ENCODE data around the gene COPG1. TPM values are rescaled to one million over a fixed set of nuclear protein-coding genes. Genes with fewer than 3 reads are reported as not detected.

COPG1 gene
- total RNA-seq (2014; rRNA removed; shearing (Covaris generic)) (91.7 and 106 TPM in 2 replicates), polyA plus RNA-seq (2016; fragmentation: Nextera tagmentation; extraction: Ambion mirVana) (50.0 and 51.5 TPM in 2 replicates)
- long read RNA-seq, transcript COPG1-201 (24 exons, 3,078 nt), result major isoform, 10 of 21 reads
- long read RNA-seq, partial matches to known transcripts, result 5 of 21 reads
- long read RNA-seq, other reads (novel, unspliced or antisense), result 5 of 21 reads

- H3K9me2 ChIP-seq (ENCODE audit: insufficient read depth), result no peaks in the 10 kb centered on the region
- H3K27me3 ChIP-seq (ENCODE audit: insufficient read depth), result no peaks in the 10 kb centered on the region
- ATAC-seq, result peak; percentile 92
- H3K4me3 Mint-ChIP-seq, result peak within 1 kb of the TSS; percentile 93
- peak within 1 kb of the TSS; percentile 90 for H2AFZ ChIP-seq
- H3K4me1 ChIP-seq (ENCODE audit: insufficient read depth), result peaks cover 5% of the 10 kb centered on the region; the same call in 1 of the 2 replicates
- H3K4me1 Mint-ChIP-seq, result peaks cover 21% of the 10 kb centered on the region
- DNase-seq (ENCODE audit: low spot score), result peak; percentile 90
- H3K4me2 ChIP-seq, result peak within 1 kb of the TSS; percentile 97
- H3K79me2 ChIP-seq (replicated peaks; ENCODE audit: insufficient read depth), result peaks cover 12% of the 10 kb centered on the region
- H3K4me3 ChIP-seq, result peak within 1 kb of the TSS; percentile 60
- H3K36me3 Mint-ChIP-seq (ENCODE audit: low read depth), result peaks cover 25% of the 10 kb centered on the region
- no peaks in the 10 kb centered on the region for H3K9me3 Mint-ChIP-seq
- H3K27ac ChIP-seq (ENCODE audit: low read depth), result no peak within 1 kb of the TSS
- H3F3A ChIP-seq (replicated peaks; ENCODE audit: low read depth), result no peaks in the 10 kb centered on the region
- TF ChIP-seq ZNF331 (CRISPR knock-in tag; IDR thresholded peaks at IDR 0.05; ENCODE audit: low read depth) (no peak), ETS1 (IDR thresholded peaks at IDR 0.05) (peak; percentile 78), NANOG (IDR thresholded peaks at IDR 0.05; ENCODE audit: borderline replicate concordance) (no peak), POLR2AphosphoS5 (IDR thresholded peaks at IDR 0.05; ENCODE audit: low read depth) (peak; percentile 98), ZNF114 (CRISPR knock-in tag; IDR thresholded peaks at IDR 0.05) (no peak)
- peaks cover 5% of the 10 kb centered on the region; the same call in 1 of the 2 replicates for H4K20me1 ChIP-seq (replicated peaks; ENCODE audit: insufficient read depth)
- peaks cover 8% of the 10 kb centered on the region for H3K27me3 Mint-ChIP-seq (ENCODE audit: insufficient read depth, low read depth, poor library complexity)
- peaks cover 10% of the 10 kb centered on the region; the same call in 1 of the 2 replicates for H3K36me3 ChIP-seq (ENCODE audit: insufficient read depth)
- peak within 1 kb of the TSS; percentile 89 for H3K27ac Mint-ChIP-seq
Measured at GRCh38 chr3:129249284-129250065, at the start of gene COPG1. Gene COPG1 (plus strand): TSS chr3:129249606. CDS start chr3:129249710, 104 bp downstream.

GRCh38 chr3:129204473-129204872 lies 44.9 kb upstream of the COPG1 start:
- Histone ChIP-seq H3K27me3 (ENCODE audit: insufficient read depth) (no peaks in the 10 kb centered on the region), H3K27ac (ENCODE audit: low read depth) (no peak overlapping the region), H3K4me1 (ENCODE audit: insufficient read depth) (no peaks in the 10 kb centered on the region), H3K79me2 (replicated peaks; ENCODE audit: insufficient read depth) (no peaks in the 10 kb centered on the region), H4K20me1 (replicated peaks; ENCODE audit: insufficient read depth) (no peaks in the 10 kb centered on the region), H3K36me3 (ENCODE audit: insufficient read depth) (no peaks in the 10 kb centered on the region), H3K4me2 (no peak overlapping the region), H3K4me3 (no peak overlapping the region), H3K9me2 (ENCODE audit: insufficient read depth) (no peaks in the 10 kb centered on the region), H3F3A (replicated peaks; ENCODE audit: low read depth) (no peaks in the 10 kb centered on the region), H2AFZ (no peak overlapping the region)
- TF ChIP-seq ZNF462 (CRISPR knock-in tag; IDR thresholded peaks at IDR 0.05), result no peak
- TF ChIP-seq ZNF114 (CRISPR knock-in tag; IDR thresholded peaks at IDR 0.05), result no peak
- no peak for TF ChIP-seq ETS1 (IDR thresholded peaks at IDR 0.05)
- no peak for TF ChIP-seq JUNB (IDR thresholded peaks at IDR 0.05; ENCODE audit: unreplicated experiment)
- Mint-ChIP-seq H3K27me3 (ENCODE audit: insufficient read depth, low read depth, poor library complexity) (no peaks in the 10 kb centered on the region), H3K4me3 (no peak overlapping the region), H3K4me1 (no peaks in the 10 kb centered on the region), H3K9me3 (no peaks in the 10 kb centered on the region), H3K36me3 (ENCODE audit: low read depth) (no peaks in the 10 kb centered on the region), H3K27ac (no peak overlapping the region)
- no peak for ATAC-seq
- no peak for DNase-seq (ENCODE audit: low spot score)
